Measurements from ENCODE around the gene COL2A1.

GRCh38 chr12:47981496-47982260, 22.6 kb downstream of the COL2A1 start:
- no peak for TF ChIP-seq CTCF (optimal IDR thresholded peaks at IDR 0.05 in 1 of 3, IDR thresholded peaks at IDR 0.05 in 1 of 3, conservative IDR thresholded peaks at IDR 0.05 in 1 of 3; ENCODE audit: extremely low read depth in 1 of 3, insufficient read depth in 2 of 3, low read length in 3 of 3)
- no peak for TF ChIP-seq EZH2 (IDR thresholded peaks at IDR 0.05; ENCODE audit: low read length)

All from keratinocyte (primary cell).